ENCODE measurements around the gene MRPS12. TPM values are rescaled to one million over a fixed set of nuclear protein-coding genes. Genes with fewer than 3 reads are reported as not detected.
A peak's percentile ranks its signal among the peaks of the same experiment; 100 is the strongest.

Gene MRPS12
- total and polyA plus RNA-seq, 9 of the 15 experiments (the other 6 are each of a cell fraction or from before 2014, with no cell fraction given): 8.1 to 174 (median 52.0) TPM

- Histone ChIP-seq H3K4me2 (ENCODE audit: insufficient read depth, low read length) (no peak overlapping the region), H3K4me1 (replicated peaks in 1 of 2; ENCODE audit: control insufficient read depth in 2 of 2, insufficient read depth in 2 of 2, low read length in 2 of 2) (peaks cover 0 to 31% of the 10 kb centered on the region in 2 experiments; a peak in 3 of 5 replicates), H2AFZ (ENCODE audit: low read depth, low read length) (no peak overlapping the region), H3K9ac (ENCODE audit: insufficient read depth in 1 of 2, low read depth in 2 of 2, low read length in 2 of 2) (peak overlapping the region in 1 of 2 experiments; percentile 68; a peak in 2 of 4 replicates), H4K20me1 (replicated peaks; ENCODE audit: control insufficient read depth, insufficient read depth, low read length) (no peaks in the 10 kb centered on the region), H3K9me1 (ENCODE audit: control insufficient read depth, insufficient read depth, low read length) (no peaks in the 10 kb centered on the region), H3K27ac (ENCODE audit: extremely low read depth, low read depth, low read length) (no peak overlapping the region), H3K27me3 (ENCODE audit: control insufficient read depth in 2 of 2, insufficient read depth in 2 of 2, low read length in 2 of 2) (no peaks in the 10 kb centered on the region), H3K79me2 (ENCODE audit: control insufficient read depth, insufficient read depth, low read length) (no peaks in the 10 kb centered on the region), H3K4me3 (no peak overlapping the region), H3K9me3 (replicated peaks; ENCODE audit: control insufficient read depth, insufficient read depth, low read depth, low read length) (no peaks in the 10 kb centered on the region), H3K36me3 (ENCODE audit: control insufficient read depth, insufficient read depth, low read length) (peaks cover 50% of the 10 kb centered on the region; the same call in 1 of the 3 replicates)
- in situ Hi-C loops (cut with MboI): loop anchor here (10.0 kb wide), 1 partner anchor 397 kb away; no protein-coding TSS in a partner anchor
- no peak for ATAC-seq
- FAIRE-seq: no peak
- intact Hi-C loops (cut with micrococcal nuclease): no loop called here
- DNase-seq (ENCODE audit: extremely low read depth in 1 of 4, low spot score in 3 of 4): peak in 1 of 4 experiments; percentile 8
- WGBS (ENCODE audit: insufficient coverage, low coverage, missing lambda C conversion rate): 96% methylated on average over 11 of the region's 20 CpGs
- ChIA-PET CTCF (ENCODE audit: low intra/inter-chr PET ratio) (interaction anchor here (0.5 kb wide), 1 partner anchor 29 kb away, joined by 3 read pairs; no protein-coding TSS in a partner anchor), POLR2A (interaction anchor here (0.7 to 1.1 kb wide), 2 partner anchors 9 to 13 kb away, joined by 3 read pairs; partner anchors contain the start of genes MRPS12 and SARS2)
- BruUV-seq (replicated peaks): no TSS peak
- TF ChIP-seq HDGF (IDR thresholded peaks at IDR 0.05): no peak
- TF ChIP-seq ZNF785 (CRISPR knock-in tag; IDR thresholded peaks at IDR 0.05): no peak
- TF ChIP-seq CLOCK (CRISPR knock-in tag; IDR thresholded peaks at IDR 0.05; ENCODE audit: borderline replicate concordance): no peak
- TF ChIP-seq, protein P1, sequence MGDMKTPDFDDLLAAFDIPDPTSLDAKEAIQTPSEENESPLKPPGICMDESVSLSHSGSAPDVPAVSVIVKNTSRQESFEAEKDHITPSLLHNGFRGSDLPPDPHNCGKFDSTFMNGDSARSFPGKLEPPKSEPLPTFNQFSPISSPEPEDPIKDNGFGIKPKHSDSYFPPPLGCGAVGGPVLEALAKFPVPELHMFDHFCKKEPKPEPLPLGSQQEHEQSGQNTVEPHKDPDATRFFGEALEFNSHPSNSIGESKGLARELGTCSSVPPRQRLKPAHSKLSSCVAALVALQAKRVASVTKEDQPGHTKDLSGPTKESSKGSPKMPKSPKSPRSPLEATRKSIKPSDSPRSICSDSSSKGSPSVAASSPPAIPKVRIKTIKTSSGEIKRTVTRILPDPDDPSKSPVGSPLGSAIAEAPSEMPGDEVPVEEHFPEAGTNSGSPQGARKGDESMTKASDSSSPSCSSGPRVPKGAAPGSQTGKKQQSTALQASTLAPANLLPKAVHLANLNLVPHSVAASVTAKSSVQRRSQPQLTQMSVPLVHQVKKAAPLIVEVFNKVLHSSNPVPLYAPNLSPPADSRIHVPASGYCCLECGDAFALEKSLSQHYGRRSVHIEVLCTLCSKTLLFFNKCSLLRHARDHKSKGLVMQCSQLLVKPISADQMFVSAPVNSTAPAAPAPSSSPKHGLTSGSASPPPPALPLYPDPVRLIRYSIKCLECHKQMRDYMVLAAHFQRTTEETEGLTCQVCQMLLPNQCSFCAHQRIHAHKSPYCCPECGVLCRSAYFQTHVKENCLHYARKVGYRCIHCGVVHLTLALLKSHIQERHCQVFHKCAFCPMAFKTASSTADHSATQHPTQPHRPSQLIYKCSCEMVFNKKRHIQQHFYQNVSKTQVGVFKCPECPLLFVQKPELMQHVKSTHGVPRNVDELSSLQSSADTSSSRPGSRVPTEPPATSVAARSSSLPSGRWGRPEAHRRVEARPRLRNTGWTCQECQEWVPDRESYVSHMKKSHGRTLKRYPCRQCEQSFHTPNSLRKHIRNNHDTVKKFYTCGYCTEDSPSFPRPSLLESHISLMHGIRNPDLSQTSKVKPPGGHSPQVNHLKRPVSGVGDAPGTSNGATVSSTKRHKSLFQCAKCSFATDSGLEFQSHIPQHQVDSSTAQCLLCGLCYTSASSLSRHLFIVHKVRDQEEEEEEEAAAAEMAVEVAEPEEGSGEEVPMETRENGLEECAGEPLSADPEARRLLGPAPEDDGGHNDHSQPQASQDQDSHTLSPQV (IDR thresholded peaks at IDR 0.05): no peak
- TF ChIP-seq RBM25 (IDR thresholded peaks at IDR 0.05; ENCODE audit: low read depth, low read length, severe bottlenecking): peak; percentile 79
- TF ChIP-seq KDM4B (IDR thresholded peaks at IDR 0.05; ENCODE audit: borderline replicate concordance in 2 of 2, low read depth in 1 of 2): no peak
- TF ChIP-seq CBX1 (IDR thresholded peaks at IDR 0.05; ENCODE audit: low read depth): no peak
- TF ChIP-seq SAFB (IDR thresholded peaks at IDR 0.05; ENCODE audit: borderline replicate concordance, low read depth, low read length): no peak
- peak; percentile 54; the same call in 1 of the 2 replicates for TF ChIP-seq POLR2G (IDR thresholded peaks at IDR 0.05; ENCODE audit: low read depth, low read length)
- TF ChIP-seq, protein P2, sequence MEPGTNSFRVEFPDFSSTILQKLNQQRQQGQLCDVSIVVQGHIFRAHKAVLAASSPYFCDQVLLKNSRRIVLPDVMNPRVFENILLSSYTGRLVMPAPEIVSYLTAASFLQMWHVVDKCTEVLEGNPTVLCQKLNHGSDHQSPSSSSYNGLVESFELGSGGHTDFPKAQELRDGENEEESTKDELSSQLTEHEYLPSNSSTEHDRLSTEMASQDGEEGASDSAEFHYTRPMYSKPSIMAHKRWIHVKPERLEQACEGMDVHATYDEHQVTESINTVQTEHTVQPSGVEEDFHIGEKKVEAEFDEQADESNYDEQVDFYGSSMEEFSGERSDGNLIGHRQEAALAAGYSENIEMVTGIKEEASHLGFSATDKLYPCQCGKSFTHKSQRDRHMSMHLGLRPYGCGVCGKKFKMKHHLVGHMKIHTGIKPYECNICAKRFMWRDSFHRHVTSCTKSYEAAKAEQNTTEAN (CRISPR knock-in tag; IDR thresholded peaks at IDR 0.05): no peak
- no peak for TF ChIP-seq HMG20A (CRISPR knock-in tag; conservative IDR thresholded peaks at IDR 0.05)
- TF ChIP-seq SRF (CRISPR knock-in tag; IDR thresholded peaks at IDR 0.05): peak in 1 of 2 experiments; percentile 70; a peak in 1 of 4 replicates
Measured at GRCh38 chr19:38921420-38922274, 9.1 kb upstream of the MRPS12 start.
